OCI-LY3 (cell line): Measurements from ENCODE around the gene CLSTN2.

Experiments used
- H2AFZ ChIP-seq: fragments of 200-600, 300-600 bp; shearing (Covaris generic); 2 replicates; pipeline ENCODE4 v1.6.0; 2014; ENCODE audit warnings: antibody characterized with exemption, low read depth, low read length
- H3K27ac ChIP-seq: fragments of 200-600, 300-600 bp; sonication (generic); 2 replicates; pipeline ENCODE4 v1.5.1; 2014; ENCODE audit warnings: mild to moderate bottlenecking, low read length, moderate library complexity, mixed read lengths
- H3K27me3 ChIP-seq: fragments of 200-600, 300-600 bp; sonication (generic); 2 replicates; pipeline ENCODE4 v1.6.1; 2014; ENCODE audit warnings: low read depth, low read length, mixed read lengths
- H3K36me3 ChIP-seq: fragments of 200-600, 300-600 bp; sonication (generic); replicated peaks from 2 replicates; pipeline ENCODE3; 2014; ENCODE audit warnings: low read depth, low read length, mixed read lengths
- H3K4me1 ChIP-seq: fragments of 300-600, 200-600 bp; sonication (generic); 2 replicates; pipeline ENCODE4 v1.6.1; 2014; ENCODE audit warnings: low read length, mixed read lengths
- H3K4me2 ChIP-seq: fragments of 200-600, 300-600 bp; sonication (generic); 2 replicates; pipeline ENCODE4 v1.6.1; 2014; ENCODE audit warnings: low read length, mixed read lengths
- H3K4me3 ChIP-seq: fragments of 300-600, 200-600 bp; sonication (generic); 2 replicates; pipeline ENCODE4 v1.5.1; 2014; ENCODE audit warnings: antibody characterized with exemption, mild to moderate bottlenecking, low read length, moderate library complexity
- H3K79me2 ChIP-seq: fragments of 300-600, 200-600 bp; shearing (Covaris generic); 2 replicates; pipeline ENCODE4 v1.6.1; 2014; ENCODE audit warnings: mild to moderate bottlenecking, low read length, mixed read lengths
- H3K9ac ChIP-seq: fragments of 300-600, 200-600 bp; shearing (Covaris generic); 2 replicates; pipeline ENCODE4 v1.6.0; 2014; ENCODE audit warnings: mild to moderate bottlenecking, low read length, moderate library complexity
- H3K9me3 ChIP-seq: fragments of 200-600, 300-600 bp; shearing (Covaris generic); 2 replicates; pipeline ENCODE4 v1.6.1; 2014; ENCODE audit warnings: low read length, mixed read lengths; ENCODE audit not compliant: insufficient read depth
- H4K20me1 ChIP-seq: fragments of 200-600, 300-600 bp; sonication (generic); 2 replicates; pipeline ENCODE4 v1.6.1; 2016; ENCODE audit warnings: low read length, mixed read lengths; ENCODE audit not compliant: insufficient read depth
- EZH2phosphoT487 ChIP-seq: fragments of 200-600 bp; shearing (Covaris generic); IDR thresholded peaks from 2 replicates; pipeline ENCODE4 v1.6.1; 2018; ENCODE audit warnings: antibody characterized with exemption, mixed run types, low read depth
- TF ChIP-seq, protein P1 (sequence below): fragments of 200-600, 300-600 bp; sonication (generic); IDR thresholded peaks from 2 replicates; pipeline ENCODE4 v1.5.1; 2014; ENCODE audit warnings: antibody characterized with exemption, low read length, low read depth

CLSTN2 gene

DNA sequence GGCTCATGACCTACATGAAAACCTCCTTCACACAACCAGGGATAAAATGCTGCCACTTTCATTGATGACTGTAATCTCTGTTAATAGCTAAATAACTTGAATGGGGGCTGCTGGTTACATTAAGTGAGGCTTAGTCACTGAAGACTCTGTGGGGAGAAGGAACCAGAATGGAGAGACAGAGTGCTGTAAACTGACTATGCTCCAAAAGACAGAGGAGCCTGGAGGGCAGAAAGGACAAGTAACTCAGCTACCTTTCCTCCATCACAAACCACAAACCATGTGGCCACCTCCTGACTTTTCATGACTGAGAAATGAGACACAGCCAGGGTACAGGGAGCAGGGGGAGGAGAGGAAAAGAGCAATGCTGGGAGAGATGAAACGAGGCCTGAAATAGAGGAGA is 645.8 kb downstream of the CLSTN2 start:
- no peak overlapping the region for H3K9ac ChIP-seq

DNA sequence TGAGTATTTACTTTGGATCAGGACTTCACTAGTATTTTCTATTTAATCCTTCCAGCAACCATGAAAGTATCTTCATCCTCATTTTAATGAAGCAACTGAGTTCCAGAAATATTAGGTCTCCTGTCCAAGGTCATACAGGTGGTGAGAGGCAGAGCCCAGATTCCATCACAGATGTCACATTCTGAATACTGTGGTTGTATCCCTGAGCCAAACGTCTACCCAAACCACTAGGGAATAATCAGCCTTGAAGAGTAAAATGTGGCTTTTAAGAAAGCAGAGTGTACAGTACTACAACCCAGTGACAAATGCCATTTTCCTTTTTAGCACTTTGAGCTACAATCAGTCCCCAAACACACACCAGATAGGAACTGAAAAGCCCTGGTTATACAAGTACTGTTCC is 649.6 kb downstream of the CLSTN2 start:
- no peak overlapping the region for H3K9ac ChIP-seq
- H3K4me1 ChIP-seq, result peaks cover 10% of the 10 kb centered on the region
- H2AFZ ChIP-seq, result no peak overlapping the region
- H3K27me3 ChIP-seq, result no peaks in the 10 kb centered on the region
- TF ChIP-seq, protein P1, sequence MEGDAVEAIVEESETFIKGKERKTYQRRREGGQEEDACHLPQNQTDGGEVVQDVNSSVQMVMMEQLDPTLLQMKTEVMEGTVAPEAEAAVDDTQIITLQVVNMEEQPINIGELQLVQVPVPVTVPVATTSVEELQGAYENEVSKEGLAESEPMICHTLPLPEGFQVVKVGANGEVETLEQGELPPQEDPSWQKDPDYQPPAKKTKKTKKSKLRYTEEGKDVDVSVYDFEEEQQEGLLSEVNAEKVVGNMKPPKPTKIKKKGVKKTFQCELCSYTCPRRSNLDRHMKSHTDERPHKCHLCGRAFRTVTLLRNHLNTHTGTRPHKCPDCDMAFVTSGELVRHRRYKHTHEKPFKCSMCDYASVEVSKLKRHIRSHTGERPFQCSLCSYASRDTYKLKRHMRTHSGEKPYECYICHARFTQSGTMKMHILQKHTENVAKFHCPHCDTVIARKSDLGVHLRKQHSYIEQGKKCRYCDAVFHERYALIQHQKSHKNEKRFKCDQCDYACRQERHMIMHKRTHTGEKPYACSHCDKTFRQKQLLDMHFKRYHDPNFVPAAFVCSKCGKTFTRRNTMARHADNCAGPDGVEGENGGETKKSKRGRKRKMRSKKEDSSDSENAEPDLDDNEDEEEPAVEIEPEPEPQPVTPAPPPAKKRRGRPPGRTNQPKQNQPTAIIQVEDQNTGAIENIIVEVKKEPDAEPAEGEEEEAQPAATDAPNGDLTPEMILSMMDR, result no peak
- no peak for TF ChIP-seq EZH2phosphoT487
- H3K36me3 ChIP-seq, result no peaks in the 10 kb centered on the region
- H3K79me2 ChIP-seq, result no peaks in the 10 kb centered on the region
- no peaks in the 10 kb centered on the region for H4K20me1 ChIP-seq
- no peak overlapping the region for H3K27ac ChIP-seq
- no peak overlapping the region for H3K4me3 ChIP-seq
- H3K4me2 ChIP-seq, result no peak overlapping the region
- H3K9me3 ChIP-seq, result no peaks in the 10 kb centered on the region

More for the DNA sequence above, 645.8 kb downstream of the CLSTN2 start:
- Histone ChIP-seq H4K20me1 (no peaks in the 10 kb centered on the region), H2AFZ (no peak overlapping the region), H3K27me3 (no peaks in the 10 kb centered on the region), H3K4me3 (no peak overlapping the region), H3K4me1 (peaks cover 10% of the 10 kb centered on the region), H3K79me2 (no peaks in the 10 kb centered on the region), H3K9me3 (no peaks in the 10 kb centered on the region), H3K36me3 (no peaks in the 10 kb centered on the region), H3K27ac (no peak overlapping the region), H3K4me2 (no peak overlapping the region)
- TF ChIP-seq, protein P1, result no peak
- TF ChIP-seq EZH2phosphoT487, result no peak

DNA sequence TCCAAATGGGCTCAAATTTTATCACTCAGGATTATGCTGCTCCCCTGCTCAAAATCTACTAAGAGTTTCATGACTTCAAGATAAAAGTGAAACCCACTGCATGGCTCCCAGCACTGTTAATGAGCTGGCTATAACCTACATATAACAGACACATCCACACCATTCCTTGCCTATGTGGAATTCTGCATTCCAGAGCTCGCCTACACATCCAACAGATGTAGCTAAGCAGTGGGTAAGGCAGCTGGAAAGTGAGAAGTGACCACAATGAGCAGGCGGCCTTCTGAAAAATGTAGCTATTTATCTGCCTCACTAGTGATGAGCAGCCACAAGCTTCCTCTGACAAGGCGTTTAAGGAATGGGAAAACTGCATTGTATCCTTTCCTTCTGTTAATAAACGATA is 650.8 kb downstream of the CLSTN2 start:
- Histone ChIP-seq H3K27ac (no peak overlapping the region), H3K4me1 (peaks cover 10% of the 10 kb centered on the region), H3K27me3 (no peaks in the 10 kb centered on the region), H3K9ac (no peak overlapping the region), H3K9me3 (no peaks in the 10 kb centered on the region), H4K20me1 (no peaks in the 10 kb centered on the region), H3K36me3 (no peaks in the 10 kb centered on the region), H3K79me2 (no peaks in the 10 kb centered on the region), H3K4me2 (no peak overlapping the region), H3K4me3 (no peak overlapping the region), H2AFZ (no peak overlapping the region)
- TF ChIP-seq, protein P1, result no peak
- TF ChIP-seq EZH2phosphoT487, result no peak

DNA sequence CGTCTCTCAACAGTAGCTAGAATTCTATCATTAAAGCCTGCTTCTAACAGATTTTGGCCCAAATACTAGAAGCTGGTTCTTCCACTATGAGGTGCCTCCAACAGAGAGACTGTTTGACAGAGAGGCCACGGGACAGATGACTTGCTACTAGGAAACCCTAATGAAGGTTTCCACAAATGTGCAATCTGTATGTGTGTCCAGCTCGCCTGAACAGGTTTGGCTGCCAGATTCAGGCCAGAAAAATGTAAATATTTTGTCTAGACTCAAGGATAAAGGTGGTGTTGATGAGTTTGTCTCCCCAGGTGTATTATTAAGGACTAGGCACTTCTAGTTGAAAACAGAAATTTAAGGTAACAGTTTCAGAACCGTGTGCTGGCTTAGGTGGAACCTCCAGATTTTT is 651.3 kb downstream of the CLSTN2 start:
- no peaks in the 10 kb centered on the region for H3K9me3 ChIP-seq
- H3K9ac ChIP-seq, result no peak overlapping the region
- no peaks in the 10 kb centered on the region for H3K36me3 ChIP-seq
- H2AFZ ChIP-seq, result no peak overlapping the region
- no peaks in the 10 kb centered on the region for H4K20me1 ChIP-seq
- H3K4me3 ChIP-seq, result no peak overlapping the region
- peaks cover 10% of the 10 kb centered on the region for H3K4me1 ChIP-seq
- no peak overlapping the region for H3K27ac ChIP-seq
- no peak overlapping the region for H3K4me2 ChIP-seq
- H3K79me2 ChIP-seq, result no peaks in the 10 kb centered on the region
- TF ChIP-seq, protein P1, result no peak
- TF ChIP-seq EZH2phosphoT487, result no peak
- H3K27me3 ChIP-seq, result no peaks in the 10 kb centered on the region
